Activated naive CD4-positive, alpha-beta T cell (primary cell): ENCODE results near the gene PDZD7.

Source experiments
- DNase-seq, 4 experiments: peaks; one replicate each; lab custom pipeline; 2025; lab: John Stamatoyannopoulos, UW

The PDZD7 gene

GRCh38 chr10:101018600-101019439 is 12.1 kb downstream of the PDZD7 start:
- peak; percentile 35 to 57 (median 56) for DNase-seq

- DNase-seq: no peak
These were observed 12.8 kb downstream of the PDZD7 start for GRCh38 chr10:101018118-101018599.

- no peak for DNase-seq
These were observed 14.1 kb downstream of the PDZD7 start for GRCh38 chr10:101016814-101017213.

- no peak for DNase-seq
These were observed 15.4 kb downstream of the PDZD7 start for GRCh38 chr10:101015582-101015973.

- no peak for DNase-seq
These were observed 15.9 kb downstream of the PDZD7 start for GRCh38 chr10:101014966-101015581.

- DNase-seq: peak; percentile 32 to 76 (median 58)
These were observed 16.6 kb downstream of the PDZD7 start for GRCh38 chr10:101014230-101014884.

- no peak for DNase-seq
These were observed 17.5 kb downstream of the PDZD7 start for GRCh38 chr10:101013365-101013825.

- peak in 3 of 4 experiments; percentile 48 to 64 (median 48) for DNase-seq
These were observed 18.2 kb downstream of the PDZD7 start for GRCh38 chr10:101012525-101013364.

- DNase-seq: no peak
These were observed 19.2 kb downstream of the PDZD7 start for GRCh38 chr10:101011517-101012423.

GRCh38 chr10:101010329-101010728 is 20.6 kb downstream of the PDZD7 start:
- DNase-seq: no peak

- no peak for DNase-seq
These were observed 22.0 kb downstream of the PDZD7 start for GRCh38 chr10:101008823-101009423.

- DNase-seq: no peak
These were observed 22.8 kb downstream of the PDZD7 start for GRCh38 chr10:101007915-101008822.

GRCh38 chr10:101007099-101007711 is 23.7 kb downstream of the PDZD7 start:
- no peak for DNase-seq

GRCh38 chr10:101006593-101007098 is 24.3 kb downstream of the PDZD7 start:
- DNase-seq: no peak

- no peak for DNase-seq
These were observed 24.9 kb downstream of the PDZD7 start for GRCh38 chr10:101005869-101006567.

- DNase-seq: no peak
These were observed 25.6 kb downstream of the PDZD7 start for GRCh38 chr10:101005361-101005760.

GRCh38 chr10:101003639-101004206 is 27.2 kb downstream of the PDZD7 start:
- DNase-seq: no peak
